ENCODE data around the gene DIP2B.

Gene DIP2B

DNA sequence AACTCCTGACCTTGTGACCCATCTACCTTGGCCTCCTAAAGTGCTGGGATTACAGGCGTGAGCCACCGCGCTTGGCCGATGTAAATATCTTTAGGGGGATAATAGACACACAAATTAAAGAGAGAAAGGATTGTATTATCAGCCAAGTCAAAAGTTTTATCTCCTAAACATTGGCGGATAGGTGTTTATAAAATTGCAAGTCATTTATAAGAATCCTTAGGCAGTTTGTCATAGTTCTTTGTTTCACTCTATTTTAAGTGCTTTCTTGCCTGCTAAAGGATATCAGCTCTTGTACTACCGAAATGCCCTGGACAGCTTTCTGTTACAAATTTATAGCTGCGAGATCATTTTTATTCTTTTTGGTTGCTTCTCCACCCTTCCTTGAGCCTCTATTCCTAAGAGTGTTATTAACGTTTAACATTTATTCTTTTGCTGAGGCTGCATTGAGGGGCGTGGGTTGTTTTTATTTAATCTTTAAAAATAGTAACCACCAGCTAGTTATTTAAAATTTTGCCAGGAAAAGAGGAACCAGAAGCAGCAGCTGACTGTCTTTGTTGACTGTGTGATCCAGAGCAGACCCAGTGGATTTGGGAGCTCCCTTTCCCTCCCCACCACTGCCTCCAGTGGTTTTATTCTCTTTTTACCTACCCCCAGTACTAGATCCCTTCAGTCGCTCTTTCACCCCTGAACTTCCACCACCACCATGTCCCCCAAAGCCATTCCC is 106.4 kb downstream of the DIP2B start:
- DNase-seq (ENCODE audit: low read depth in 3 of 3) = no peak

DNA sequence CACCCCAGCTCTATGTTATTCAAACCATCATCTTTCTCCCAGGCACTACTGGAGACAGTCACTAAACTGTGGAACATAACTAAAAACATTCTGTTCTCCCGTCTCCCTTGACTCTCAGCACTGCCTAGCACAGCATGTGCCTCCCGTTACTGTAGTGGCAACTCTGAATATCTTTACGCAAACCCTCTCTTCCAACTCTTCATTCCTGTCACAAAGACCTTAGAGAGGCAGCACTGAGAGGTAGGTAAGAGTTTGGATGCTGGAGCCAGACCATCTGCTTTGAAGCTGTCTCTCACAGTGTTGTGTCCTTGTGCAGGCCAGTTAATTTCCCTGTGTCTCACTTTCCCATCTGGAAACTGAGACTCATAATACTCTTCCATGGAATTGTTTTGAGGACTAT is 108.1 kb downstream of the DIP2B start:
- DNase-seq (ENCODE audit: low read depth in 3 of 3) = no peak

DNA sequence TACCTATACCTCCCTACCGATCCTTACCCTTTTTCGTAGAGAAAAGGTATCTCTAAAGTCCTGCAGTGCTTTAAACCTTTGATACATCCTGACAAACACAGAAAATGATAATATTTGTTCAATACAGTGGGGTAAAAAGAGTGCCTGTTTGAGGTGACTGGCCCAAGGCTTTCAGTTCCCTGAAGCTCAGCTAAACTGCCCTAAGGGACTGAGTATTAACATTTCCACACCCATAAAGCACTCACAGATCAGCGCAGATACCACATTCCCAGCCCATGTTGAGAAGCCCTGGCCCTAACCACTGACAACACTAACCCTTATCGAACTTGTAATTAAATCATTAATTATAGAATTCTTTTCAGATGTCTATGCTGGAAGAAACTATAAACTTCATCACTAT is 108.7 kb downstream of the DIP2B start:
- DNase-seq (ENCODE audit: low read depth in 3 of 3) = no peak

DNA sequence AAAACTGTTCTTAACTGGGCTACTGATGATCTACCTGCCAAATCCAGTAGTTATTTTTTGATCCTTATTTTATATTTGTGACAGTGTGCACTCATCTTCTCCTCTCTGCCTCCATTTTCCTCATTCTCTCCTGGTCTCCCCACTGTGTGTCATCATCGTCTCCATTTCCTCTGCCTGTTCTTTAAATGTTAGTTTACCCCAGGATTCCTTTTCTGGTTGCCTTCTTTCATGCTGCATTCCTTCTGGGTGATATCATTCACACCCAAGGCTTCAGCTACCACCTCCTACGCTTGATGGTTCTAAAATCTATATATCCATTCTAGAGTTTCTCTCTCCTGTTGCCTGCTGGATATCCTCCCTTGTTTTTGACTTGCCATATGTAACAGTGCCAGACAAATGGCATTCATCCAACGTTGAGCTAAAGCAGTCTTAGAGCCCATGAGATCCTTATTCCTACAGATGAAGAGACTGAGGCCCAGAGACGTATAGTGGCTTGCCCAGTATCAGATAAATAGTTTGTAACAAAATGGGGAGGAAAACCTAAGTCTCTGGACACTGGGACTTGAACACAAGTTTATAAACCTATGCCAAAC is 109.5 kb downstream of the DIP2B start:
- DNase-seq (ENCODE audit: low read depth in 3 of 3) = no peak

DNA sequence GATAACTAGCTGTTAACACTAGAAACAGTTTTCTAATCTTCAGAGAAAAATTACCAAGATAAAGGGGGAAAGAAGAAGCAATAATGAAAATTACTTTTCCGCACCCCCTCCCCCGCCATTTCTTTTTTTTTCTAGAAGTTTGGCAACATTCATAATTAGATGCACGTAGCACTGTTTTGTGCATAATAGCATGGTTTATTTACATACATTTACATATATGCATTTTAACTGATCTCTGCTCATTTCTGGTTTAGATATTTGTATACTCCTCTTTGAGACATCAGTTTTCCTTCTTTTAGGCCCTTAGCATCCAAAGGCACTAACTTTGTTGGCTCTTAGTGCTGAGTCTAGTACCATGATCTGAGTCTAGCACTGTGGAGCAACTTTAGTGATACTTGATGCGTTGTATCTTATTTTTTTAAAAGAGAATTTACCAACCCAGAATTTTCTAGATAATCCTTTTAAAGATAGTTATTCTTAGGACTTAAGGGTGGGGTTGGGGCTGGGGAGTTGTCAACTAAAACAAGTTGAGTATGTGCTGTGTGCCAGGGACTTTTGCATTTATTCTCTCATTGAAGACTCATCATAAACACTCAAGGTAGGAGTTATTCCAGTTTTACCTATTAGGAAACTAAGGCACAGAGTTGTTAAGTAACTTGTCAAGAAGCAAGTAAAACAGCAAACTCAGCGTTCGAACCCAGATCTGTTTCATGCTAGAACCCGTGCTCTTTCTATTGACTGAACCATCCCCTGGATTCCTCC is 110.5 kb downstream of the DIP2B start:
- no peak for DNase-seq (ENCODE audit: low read depth in 3 of 3)

DNA sequence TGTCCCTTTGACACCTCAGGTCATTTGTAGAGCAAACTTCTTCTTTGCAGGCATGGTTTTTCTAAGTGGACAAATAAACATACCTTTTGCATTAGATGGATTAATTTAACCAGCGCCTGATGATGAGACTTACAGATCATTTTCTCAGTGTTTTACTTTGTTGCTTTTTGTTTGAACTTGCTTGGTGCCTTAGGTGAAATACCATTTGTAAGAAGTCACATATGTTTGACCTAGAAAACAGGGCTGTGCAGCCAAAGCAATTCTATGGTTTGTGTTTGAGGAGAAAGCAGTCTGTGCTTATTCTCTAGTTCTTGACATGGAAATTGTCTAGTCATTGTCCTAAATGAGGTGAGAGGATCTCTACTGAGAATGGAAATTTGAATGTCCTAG is 111.1 kb downstream of the DIP2B start:
- no peak for DNase-seq (ENCODE audit: low read depth in 3 of 3)

DNA sequence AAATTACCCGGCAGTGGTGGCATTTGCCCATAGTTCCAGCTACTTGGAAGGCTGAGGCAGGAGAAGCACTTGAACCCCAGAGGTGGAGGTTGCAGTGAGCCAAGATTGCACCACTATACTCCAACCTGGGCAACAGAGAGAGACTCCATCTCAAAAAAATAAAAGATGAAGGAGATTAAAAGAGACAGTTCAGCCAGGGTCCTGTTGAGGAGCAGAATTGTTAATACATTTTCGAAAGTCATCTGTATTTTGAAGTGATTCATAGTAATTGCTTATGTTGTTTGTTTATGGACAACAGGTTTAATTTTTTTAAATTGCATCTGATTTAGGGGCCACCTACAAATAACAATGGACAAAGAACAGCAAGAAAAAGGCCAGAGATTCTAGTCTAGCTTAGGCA is 112.9 kb downstream of the DIP2B start:
- DNase-seq (ENCODE audit: low read depth in 3 of 3) = no peak

DNA sequence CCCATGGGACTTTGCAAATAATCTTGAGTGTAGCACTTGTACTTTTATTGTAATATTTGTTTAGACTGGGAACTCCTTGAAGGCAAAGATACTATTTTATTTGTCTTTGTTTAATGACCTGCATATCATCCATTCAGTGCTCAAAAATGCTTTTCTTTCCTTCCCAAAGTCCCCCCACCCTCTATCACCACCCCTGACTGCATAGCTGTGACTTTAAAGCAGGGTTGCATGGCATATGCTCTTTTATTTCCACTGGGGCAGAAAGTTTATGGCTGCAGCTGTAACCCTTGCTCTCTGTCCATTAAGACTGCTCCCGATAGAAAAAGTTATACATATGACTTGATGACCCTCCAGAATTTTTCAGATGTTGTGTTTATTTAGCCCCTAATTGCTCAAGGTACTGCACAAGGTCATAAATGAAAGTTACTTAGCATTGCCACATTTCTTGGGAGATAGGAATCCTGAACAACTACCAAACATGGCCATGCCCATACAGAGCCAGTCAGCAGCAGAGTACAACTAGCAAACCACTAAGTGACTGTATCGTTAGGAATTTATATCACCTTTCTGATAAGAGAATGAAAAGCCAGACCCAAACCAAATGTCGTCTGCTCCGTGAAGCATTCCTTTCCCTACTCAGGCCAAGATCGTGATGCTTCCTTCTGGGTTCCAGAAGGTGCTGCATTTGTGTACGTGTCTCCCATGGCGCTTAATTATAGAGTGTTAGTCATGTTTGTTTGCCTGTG is 114.3 kb downstream of the DIP2B start:
- DNase-seq (ENCODE audit: low read depth in 3 of 3) = no peak

DNA sequence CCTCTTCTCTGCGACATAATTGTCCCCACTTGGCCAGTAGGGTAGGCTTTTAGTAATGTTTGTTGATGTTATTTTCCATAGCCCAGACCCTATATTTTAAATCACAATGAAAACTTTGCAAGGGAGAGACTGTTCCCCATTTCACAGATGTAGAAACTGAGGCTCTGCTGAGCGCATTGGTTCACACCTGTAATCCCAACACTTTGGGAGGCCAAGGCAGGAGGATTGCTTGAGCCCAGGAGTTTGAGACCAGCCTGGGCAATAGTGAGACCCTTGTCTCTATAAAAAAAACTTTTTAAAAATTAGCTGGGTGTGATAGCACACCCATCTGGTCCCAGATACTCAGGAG is 114.8 kb downstream of the DIP2B start:
- no peak for DNase-seq (ENCODE audit: low read depth in 3 of 3)

DNA sequence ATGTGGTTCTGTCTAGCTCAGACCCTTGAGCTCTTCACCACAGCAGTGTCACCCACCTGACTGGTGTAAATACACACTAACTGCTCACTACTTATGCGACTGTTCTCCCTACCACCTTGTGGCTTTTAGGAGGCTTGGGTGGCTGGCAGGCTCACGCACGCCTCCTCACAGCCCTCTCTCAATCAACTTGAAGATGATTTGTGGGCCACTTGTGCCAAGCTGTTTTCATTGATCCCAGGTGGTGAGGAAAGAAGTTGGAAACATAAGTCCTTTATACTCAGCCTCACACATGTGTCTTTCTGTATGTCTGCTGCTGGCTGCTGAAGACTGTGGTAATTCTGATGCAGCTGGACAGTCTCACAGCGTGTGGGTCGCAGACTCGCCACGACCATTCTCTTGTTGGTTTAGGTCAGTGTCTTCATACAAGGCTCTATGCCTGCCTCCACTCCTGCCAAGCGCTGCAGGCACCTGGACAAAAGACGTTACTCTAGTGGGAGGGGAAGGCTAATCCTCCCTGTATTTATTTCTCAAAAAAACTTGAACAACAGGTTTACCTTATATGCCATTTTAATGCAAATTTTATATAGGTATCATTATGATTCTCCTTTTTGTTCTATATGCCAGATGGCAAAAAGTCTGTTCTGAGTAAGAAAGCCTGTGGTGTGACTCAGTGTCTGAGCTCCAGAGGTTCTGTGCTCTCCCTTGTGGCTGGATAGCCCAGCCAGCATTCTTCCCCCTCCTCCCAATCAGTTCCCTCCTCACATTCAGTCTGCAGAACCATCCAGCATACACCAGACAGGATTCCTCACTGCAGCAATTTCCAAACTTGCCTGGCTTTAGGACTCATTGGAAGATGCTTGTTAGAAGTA is 115.6 kb downstream of the DIP2B start:
- DNase-seq (ENCODE audit: low read depth in 3 of 3) = no peak

DNA sequence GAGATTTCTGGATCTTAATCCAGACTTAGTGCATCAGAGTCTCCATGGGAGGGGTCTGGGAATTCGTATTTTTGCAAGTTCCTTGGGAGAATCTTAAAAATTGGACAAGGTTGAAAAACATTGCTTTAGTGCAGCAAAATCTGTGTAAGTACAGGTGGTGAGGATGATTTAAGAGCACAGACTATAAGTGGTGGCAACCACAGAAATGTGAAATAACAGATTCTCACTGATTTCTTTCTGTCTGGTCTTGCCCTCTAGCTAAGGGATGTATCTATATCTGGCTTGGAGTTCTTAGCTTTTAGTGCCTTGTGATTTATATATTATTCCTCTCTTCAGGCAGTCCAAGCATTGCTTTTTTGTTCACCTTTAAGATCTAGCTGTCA is 116.2 kb downstream of the DIP2B start:
- DNase-seq (ENCODE audit: low read depth in 3 of 3) = no peak

DNA sequence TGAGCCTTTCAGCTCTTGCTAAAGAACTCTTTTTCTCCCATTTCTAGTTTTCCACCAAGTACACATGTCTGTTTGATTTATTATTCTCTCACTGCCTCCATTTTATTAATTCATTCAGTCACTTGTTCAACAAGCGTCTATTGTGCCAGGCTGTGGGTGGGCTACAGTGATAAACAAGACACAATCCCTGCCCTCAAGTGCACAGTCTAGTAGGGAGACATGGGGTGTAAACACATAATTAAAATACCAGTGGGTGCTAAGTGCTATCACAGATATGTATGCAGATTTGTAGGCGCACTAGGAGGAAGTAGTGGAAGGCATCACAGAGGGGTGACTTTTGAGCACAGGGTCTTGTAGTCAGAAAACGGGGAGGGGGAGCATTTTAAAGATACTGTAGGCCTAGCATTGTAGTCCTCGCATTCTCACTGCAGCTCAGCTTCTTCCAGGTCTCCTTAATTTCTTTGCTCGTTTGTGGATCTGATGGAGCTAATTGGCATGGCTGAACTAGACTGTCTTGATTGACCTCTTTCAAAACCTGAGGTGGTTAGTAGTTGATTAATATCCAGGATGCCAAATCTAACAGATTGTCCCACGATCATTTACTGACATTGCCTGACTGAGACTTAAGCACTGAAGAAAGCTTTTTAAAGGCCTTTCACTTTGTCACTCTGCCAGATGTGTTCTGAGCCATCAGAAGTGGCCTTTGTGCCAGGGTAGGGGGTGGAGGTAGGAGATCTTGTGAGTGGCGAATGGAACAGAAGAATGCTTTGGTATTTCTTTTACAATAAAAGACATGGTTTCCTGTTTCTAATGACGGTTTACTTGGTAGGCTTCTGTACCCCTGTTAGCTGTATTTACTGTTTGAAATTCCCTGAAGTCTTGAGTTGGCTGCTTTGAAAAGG is 116.9 kb downstream of the DIP2B start:
- DNase-seq (ENCODE audit: low read depth in 3 of 3) = no peak

DNA sequence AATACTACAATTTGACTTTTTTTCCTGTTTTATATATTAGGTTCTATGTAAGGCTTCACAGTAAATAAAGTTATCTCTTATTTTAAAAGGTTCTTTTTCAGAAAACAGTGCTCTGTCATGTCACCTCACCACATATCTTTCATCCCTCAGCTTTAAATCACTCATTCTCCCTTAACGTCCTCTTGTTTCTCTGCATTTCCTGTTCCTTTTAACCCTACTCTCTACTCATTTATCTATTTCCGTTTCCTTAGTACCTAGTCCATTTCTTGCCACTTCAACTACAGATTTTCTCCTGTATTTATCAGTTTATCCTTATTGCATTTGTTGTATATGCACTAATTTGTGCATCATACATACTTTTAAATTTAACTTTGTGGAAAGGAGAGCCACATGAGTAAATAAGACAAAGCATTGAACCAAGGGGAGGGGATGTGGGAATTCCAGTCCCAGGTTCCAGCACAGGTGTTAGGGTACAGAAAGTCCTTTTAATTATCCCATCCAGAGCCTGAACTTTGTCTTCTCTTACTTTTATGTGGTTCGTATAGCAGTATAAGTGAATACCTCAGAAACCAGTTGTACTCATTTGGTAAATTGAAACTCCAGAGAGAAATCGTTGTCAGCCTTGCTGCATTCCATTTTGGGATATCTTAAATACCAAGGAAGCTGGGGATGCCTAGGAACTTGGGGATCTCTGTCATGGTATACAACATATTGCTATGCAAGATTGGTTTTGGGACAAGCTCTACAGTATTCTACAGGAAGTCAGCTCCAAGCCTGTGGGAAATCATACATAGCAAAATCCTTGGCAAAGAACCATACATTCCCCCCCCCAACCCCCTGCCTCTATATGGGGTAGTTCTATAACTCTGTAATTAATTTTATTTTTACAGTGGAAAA is 120.5 kb downstream of the DIP2B start:
- no peak for DNase-seq (ENCODE audit: low read depth in 3 of 3)

DNA sequence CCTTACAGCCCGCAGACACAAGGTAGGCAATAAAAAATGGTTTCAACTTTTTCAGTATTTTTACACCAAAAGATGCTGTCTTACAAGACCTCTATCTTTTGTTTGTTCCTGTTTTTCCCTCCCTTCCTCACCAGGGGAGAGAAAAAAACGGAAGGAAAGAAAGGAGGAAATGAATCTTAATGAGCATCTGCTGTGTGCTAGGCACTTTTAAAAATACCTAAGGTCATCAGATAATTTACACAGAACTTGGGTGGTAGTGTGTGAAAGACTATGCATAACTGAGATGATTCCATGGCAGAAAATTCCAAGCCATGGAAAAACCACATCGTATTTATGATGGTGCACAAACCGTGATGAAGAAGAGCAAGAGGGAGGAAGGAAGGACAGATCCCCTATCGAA is 121.2 kb downstream of the DIP2B start:
- DNase-seq (ENCODE audit: low read depth in 3 of 3) = no peak

DNA sequence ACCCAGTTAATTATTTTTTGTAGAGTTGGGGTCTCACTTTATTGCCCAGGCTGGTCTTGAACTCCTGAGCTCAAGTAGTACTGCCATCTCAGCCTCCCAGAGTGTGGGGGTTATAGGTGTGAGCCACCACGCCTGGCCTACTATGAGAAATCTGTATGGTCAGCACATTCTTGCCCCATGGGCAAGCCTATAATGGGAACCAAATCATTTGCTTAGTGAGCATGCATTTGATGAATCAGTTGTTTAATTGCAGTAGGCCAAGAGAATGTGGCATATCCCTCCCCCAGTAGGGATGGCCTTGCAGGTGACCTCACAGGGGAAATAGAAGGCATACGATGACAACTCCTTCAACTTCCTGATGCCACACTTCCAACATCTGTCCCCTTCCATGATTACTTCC is 122.7 kb downstream of the DIP2B start:
- DNase-seq (ENCODE audit: low read depth in 3 of 3) = no peak

DNA sequence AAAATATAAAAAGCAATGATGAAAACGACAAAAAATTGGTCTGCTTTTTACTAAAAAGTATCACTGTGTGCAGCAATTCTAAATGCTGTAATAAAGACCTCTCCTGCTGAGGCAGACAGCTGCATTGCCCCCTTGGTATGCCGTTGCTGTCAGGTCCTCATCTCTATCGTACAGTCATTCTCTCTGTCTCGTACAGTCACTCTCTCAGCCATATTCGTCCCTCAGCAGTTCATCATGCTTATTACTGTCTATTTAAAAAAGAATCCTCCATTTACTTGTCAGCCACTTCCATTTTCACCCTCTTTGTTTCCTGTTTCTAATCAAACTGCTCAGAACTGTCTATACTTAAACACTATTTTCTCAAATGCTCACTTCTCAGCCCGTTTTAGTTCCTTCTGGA is 123.6 kb downstream of the DIP2B start:
- no peak for DNase-seq (ENCODE audit: low read depth in 3 of 3)

DNA sequence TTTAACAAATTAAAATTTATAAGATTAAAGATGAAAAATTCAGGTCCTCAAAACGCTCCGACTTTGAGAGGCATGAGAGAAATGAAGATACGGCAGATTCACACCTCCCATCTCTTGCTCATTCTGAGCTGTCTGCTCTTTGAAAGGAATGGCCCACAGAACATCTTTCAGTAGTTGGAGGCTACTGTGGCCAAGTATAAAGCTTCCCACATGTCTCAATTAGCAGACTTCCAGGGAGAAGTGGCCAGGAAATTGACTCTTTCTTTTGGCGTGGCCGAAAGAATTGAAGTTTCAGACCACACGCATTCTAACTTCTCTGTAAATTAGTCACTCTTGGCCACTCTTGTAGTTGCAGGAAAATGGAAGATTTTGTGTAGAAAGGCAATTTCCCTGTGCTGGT is 129.2 kb downstream of the DIP2B start:
- DNase-seq (ENCODE audit: low read depth in 3 of 3) = no peak

DNA sequence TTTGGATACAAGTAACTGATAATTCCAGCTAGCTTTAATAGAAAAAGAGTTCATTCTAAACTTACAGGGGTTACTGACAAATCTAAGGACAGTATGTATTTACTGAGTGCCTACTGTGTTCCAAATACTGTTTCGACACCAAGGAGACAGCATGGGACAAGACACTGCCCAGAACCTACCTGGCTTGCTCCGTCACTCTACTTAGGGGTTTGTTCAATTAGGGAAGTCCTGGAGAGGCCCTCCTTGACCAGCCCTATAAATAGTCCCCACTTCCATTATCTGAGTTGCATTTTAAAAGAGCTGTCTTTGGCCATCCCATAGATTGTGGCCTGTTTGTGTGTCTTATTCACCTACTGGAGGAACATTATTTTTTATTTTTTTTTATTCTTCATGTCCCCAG is 129.6 kb downstream of the DIP2B start:
- DNase-seq (ENCODE audit: low read depth in 3 of 3) = no peak

DNA sequence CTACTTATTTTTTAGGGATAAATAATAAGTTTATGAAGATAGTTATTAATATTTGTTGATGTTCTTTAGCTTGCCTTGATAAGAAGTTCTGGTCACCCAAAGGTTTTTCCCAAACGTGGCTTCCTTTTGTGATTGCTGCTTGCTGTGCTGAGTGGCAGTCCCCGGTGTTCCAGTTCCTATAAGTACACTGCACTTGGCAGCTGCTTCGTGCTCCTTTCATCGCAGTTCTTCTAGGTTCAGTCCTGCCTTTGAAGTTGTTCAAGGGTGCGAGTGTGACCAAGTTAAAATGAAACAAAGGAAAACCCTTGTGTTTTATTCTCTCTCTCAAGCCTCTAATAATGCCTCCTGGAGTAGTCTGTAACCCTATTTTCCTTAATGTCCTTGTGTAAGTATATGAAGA is 130.6 kb downstream of the DIP2B start:
- DNase-seq (ENCODE audit: low read depth in 3 of 3) = no peak

DNA sequence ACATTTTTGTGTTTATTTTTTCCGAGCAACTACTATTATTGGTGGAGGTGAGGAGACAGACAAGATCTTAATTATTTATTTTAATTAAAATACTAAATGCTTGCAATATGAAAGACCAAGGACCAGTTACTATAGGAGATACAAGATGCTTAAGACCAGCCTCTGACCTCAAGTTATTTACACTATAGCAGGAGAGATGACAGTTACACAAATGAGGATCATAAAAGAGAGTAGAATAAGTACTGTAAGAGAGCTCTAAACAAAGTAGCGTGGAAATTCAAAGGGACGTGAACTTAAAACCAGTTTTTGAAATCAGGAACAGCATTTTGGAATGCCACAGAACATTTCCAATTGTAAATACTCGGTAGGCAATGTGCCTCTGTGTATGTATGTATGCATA is 131.1 kb downstream of the DIP2B start:
- DNase-seq (ENCODE audit: low read depth in 3 of 3) = no peak
